ENCODE measurements around the gene NRBF2. TPM values are rescaled to one million over a fixed set of nuclear protein-coding genes. Genes with fewer than 3 reads are reported as not detected.

The NRBF2 gene
- total and polyA plus RNA-seq, 2 donors (not counting 1 experiment from before 2014, with no cell fraction given): 8.3 to 24.6 TPM

DNA sequence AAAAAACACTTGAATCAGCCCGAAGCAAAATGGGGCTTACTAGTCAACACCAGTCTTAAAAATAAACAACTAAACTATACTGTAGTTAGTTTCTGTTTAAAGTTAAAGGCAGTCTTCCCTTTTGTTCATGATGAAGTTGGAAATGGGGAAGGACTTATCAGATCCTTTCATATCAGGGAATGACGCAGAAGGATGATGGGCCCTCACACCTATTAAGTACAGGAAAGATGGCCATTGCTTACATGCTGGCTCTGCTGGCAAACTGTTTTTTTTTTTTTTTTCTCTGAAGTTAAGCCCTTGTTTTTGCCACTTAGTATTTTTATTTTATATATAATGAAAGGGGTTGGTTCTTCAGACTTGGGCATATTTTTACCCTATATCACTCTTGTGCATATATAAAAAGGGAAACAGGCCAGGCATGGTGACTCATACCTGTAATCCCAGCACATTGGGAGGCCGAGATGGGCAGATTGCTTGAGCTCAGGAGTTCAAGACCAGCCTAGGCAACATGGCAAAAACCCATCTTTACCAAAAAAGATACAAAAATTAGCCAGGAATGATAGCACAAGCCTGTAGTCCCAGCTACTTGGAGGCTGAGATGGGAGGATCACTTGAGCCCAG, 16.6 kb upstream of the NRBF2 start:
- ChIA-PET POLR2A (no interaction called here), CTCF (no interaction called here)
- Histone ChIP-seq H2AFZ (ENCODE audit: insufficient read depth, low read depth, low read length, poor library complexity, severe bottlenecking) (no peak overlapping the region), H3K4me1 (ENCODE audit: control insufficient read depth in 2 of 2, insufficient read depth in 2 of 2, low read length in 2 of 2) (no peaks in the 10 kb centered on the region), H3K36me3 (replicated peaks in 1 of 2; ENCODE audit: control extremely low read depth in 1 of 2, control insufficient read depth in 1 of 2, extremely low read depth in 1 of 2, insufficient read depth in 2 of 2, low read length in 1 of 2) (no peaks in the 10 kb centered on the region), H3K4me2 (replicated peaks; ENCODE audit: low read depth, low read length, poor library complexity, severe bottlenecking) (no peak overlapping the region), H3K9ac (ENCODE audit: low read length) (no peak overlapping the region), H3K27ac (ENCODE audit: low read length in 2 of 2) (no peak overlapping the region), H4K20me1 (ENCODE audit: control insufficient read depth, insufficient read depth, low read length, poor library complexity, severe bottlenecking) (no peaks in the 10 kb centered on the region), H3K4me3 (ENCODE audit: control extremely low read depth in 1 of 5, extremely low read depth in 1 of 5, insufficient read depth in 1 of 5, low read depth in 2 of 5, low read length in 4 of 5) (no peak overlapping the region), H3K79me2 (ENCODE audit: control insufficient read depth, insufficient read depth, low read length) (no peaks in the 10 kb centered on the region), H3K9me3 (ENCODE audit: control extremely low read depth in 1 of 3, control insufficient read depth in 2 of 3, insufficient read depth in 1 of 3, low read length in 2 of 3) (no peaks in the 10 kb centered on the region), H3K27me3 (replicated peaks in 1 of 4; ENCODE audit: control extremely low read depth in 1 of 4, control insufficient read depth in 3 of 4, insufficient read depth in 4 of 4, low read length in 3 of 4) (no peaks in the 10 kb centered on the region)
- DNase-seq (no peak), ATAC-seq (ENCODE audit: low read depth) (no peak)
- Mint-ChIP-seq H3K4me1 (no peaks in the 10 kb centered on the region), H3K27me3 (peaks cover 9% of the 10 kb centered on the region), H3K27ac (no peak overlapping the region), H3K4me3 (no peak overlapping the region), H3K9me3 (ENCODE audit: insufficient read depth) (no peaks in the 10 kb centered on the region)
- TF ChIP-seq, protein P1, sequence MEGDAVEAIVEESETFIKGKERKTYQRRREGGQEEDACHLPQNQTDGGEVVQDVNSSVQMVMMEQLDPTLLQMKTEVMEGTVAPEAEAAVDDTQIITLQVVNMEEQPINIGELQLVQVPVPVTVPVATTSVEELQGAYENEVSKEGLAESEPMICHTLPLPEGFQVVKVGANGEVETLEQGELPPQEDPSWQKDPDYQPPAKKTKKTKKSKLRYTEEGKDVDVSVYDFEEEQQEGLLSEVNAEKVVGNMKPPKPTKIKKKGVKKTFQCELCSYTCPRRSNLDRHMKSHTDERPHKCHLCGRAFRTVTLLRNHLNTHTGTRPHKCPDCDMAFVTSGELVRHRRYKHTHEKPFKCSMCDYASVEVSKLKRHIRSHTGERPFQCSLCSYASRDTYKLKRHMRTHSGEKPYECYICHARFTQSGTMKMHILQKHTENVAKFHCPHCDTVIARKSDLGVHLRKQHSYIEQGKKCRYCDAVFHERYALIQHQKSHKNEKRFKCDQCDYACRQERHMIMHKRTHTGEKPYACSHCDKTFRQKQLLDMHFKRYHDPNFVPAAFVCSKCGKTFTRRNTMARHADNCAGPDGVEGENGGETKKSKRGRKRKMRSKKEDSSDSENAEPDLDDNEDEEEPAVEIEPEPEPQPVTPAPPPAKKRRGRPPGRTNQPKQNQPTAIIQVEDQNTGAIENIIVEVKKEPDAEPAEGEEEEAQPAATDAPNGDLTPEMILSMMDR (IDR thresholded peaks at IDR 0.05): no peak
- TF ChIP-seq EZH2 (IDR thresholded peaks at IDR 0.05; ENCODE audit: borderline replicate concordance, insufficient read depth, low read depth, low read length, poor library complexity, severe bottlenecking): no peak
- whole genome bisulfite sequencing (ENCODE audit: insufficient coverage): 100% methylated on average over 1 of the region's 3 CpGs
- intact Hi-C loops (cut with micrococcal nuclease): no loop called here

DNA sequence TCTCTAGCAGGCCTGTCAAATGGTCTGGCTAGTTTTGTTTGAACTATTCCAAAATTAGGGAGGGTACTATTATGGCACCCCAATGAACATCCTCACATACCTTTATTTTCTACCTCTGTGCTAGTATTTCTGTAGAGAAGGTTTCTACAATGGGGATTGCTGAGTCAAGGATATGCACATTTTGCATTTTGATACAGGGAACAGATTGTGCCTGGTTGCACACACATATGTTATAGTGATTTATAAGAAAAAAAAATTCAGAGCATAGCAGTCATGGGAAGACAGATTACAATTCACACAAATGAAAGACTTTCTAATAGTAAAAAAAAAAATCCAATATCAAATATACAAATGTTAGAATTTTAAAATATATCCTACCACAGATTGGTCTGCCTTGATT, 14.1 kb upstream of the NRBF2 start:
- intact Hi-C loops (cut with micrococcal nuclease): no loop called here
- Mint-ChIP-seq H3K9me3 (ENCODE audit: insufficient read depth) (no peaks in the 10 kb centered on the region), H3K27ac (no peak overlapping the region), H3K27me3 (peaks cover 5% of the 10 kb centered on the region), H3K4me3 (no peak overlapping the region), H3K4me1 (no peaks in the 10 kb centered on the region)
- H3K27ac ChIP-seq (ENCODE audit: low read length in 2 of 2): no peak overlapping the region
- H3K4me3 ChIP-seq (ENCODE audit: control extremely low read depth in 1 of 5, extremely low read depth in 1 of 5, insufficient read depth in 1 of 5, low read depth in 2 of 5, low read length in 4 of 5): no peak overlapping the region
- H3K9me3 ChIP-seq (ENCODE audit: control extremely low read depth in 1 of 3, control insufficient read depth in 2 of 3, insufficient read depth in 1 of 3, low read length in 2 of 3): no peaks in the 10 kb centered on the region
- TF ChIP-seq, protein P1 (IDR thresholded peaks at IDR 0.05): no peak
- TF ChIP-seq EZH2 (IDR thresholded peaks at IDR 0.05; ENCODE audit: borderline replicate concordance, insufficient read depth, low read depth, low read length, poor library complexity, severe bottlenecking): no peak
- H3K27me3 ChIP-seq (replicated peaks in 1 of 4; ENCODE audit: control extremely low read depth in 1 of 4, control insufficient read depth in 3 of 4, insufficient read depth in 4 of 4, low read length in 3 of 4): no peaks in the 10 kb centered on the region
- no peaks in the 10 kb centered on the region for H3K79me2 ChIP-seq (ENCODE audit: control insufficient read depth, insufficient read depth, low read length)
- no peak overlapping the region for H2AFZ ChIP-seq (ENCODE audit: insufficient read depth, low read depth, low read length, poor library complexity, severe bottlenecking)
- ChIA-PET CTCF (no interaction called here), POLR2A (no interaction called here)
- no peaks in the 10 kb centered on the region for H4K20me1 ChIP-seq (ENCODE audit: control insufficient read depth, insufficient read depth, low read length, poor library complexity, severe bottlenecking)
- ATAC-seq (ENCODE audit: low read depth) (no peak), DNase-seq (no peak)
- no peak overlapping the region for H3K4me2 ChIP-seq (replicated peaks; ENCODE audit: low read depth, low read length, poor library complexity, severe bottlenecking)
- H3K4me1 ChIP-seq (ENCODE audit: control insufficient read depth in 2 of 2, insufficient read depth in 2 of 2, low read length in 2 of 2): no peaks in the 10 kb centered on the region
- no peak overlapping the region for H3K9ac ChIP-seq (ENCODE audit: low read length)
- H3K36me3 ChIP-seq (replicated peaks in 1 of 2; ENCODE audit: control extremely low read depth in 1 of 2, control insufficient read depth in 1 of 2, extremely low read depth in 1 of 2, insufficient read depth in 2 of 2, low read length in 1 of 2): no peaks in the 10 kb centered on the region
